ENCODE measurements around the gene PRKACA. TPM values are rescaled to one million over a fixed set of nuclear protein-coding genes. Genes with fewer than 3 reads are reported as not detected.

Gene PRKACA
- polyA plus RNA-seq, 1 experiment, result 17.9 TPM

GRCh38 chr19:14150770-14151661 is 33.5 kb upstream of the PRKACA start:
- Histone ChIP-seq H3K9me3 (ENCODE audit: control insufficient read depth, insufficient read depth, low read length) (no peaks in the 10 kb centered on the region), H3K27ac (ENCODE audit: low read depth, low read length) (no peak overlapping the region), H3K4me3 (ENCODE audit: low read depth, low read length) (no peak overlapping the region), H3K27me3 (ENCODE audit: control insufficient read depth, insufficient read depth, low read length) (no peaks in the 10 kb centered on the region)
- DNase-seq (ENCODE audit: low read depth, low spot score), result no peak
- CTCF ChIA-PET, result interaction anchor here (0.6 to 1.5 kb wide), 3 partner anchors 15 to 324 kb away, joined by 3 to 6 read pairs (median 4); partner anchors contain the start of genes ASF1B and PTGER1
- TF ChIP-seq CTCF (IDR thresholded peaks at IDR 0.05; ENCODE audit: low read depth, low read length), result no peak
- POLR2A ChIA-PET, result interaction anchor here (0.8 kb wide), 1 partner anchor 14 kb away, joined by 3 read pairs; the partner anchor contains the start of gene ASF1B

GRCh38 chr19:14150041-14150769 is 32.6 kb upstream of the PRKACA start:
- no peak for TF ChIP-seq CTCF (IDR thresholded peaks at IDR 0.05; ENCODE audit: low read depth, low read length)
- no peak overlapping the region for H3K27ac ChIP-seq (ENCODE audit: low read depth, low read length)
- H3K27me3 ChIP-seq (ENCODE audit: control insufficient read depth, insufficient read depth, low read length), result no peaks in the 10 kb centered on the region
- no peaks in the 10 kb centered on the region for H3K9me3 ChIP-seq (ENCODE audit: control insufficient read depth, insufficient read depth, low read length)
- no peak overlapping the region for H3K4me3 ChIP-seq (ENCODE audit: low read depth, low read length)
- POLR2A ChIA-PET, result interaction anchor here (0.8 kb wide), 1 partner anchor 13 kb away, joined by 3 read pairs; the partner anchor contains the start of gene ASF1B
- CTCF ChIA-PET, result interaction anchor here (0.8 to 1.5 kb wide), 2 partner anchors 14 to 198 kb away, joined by 3 to 6 read pairs; partner anchors contain the start of gene ASF1B
- no peak for DNase-seq (ENCODE audit: low read depth, low spot score)

GRCh38 chr19:14149509-14149994 is 32.0 kb upstream of the PRKACA start:
- no peak for TF ChIP-seq CTCF (IDR thresholded peaks at IDR 0.05; ENCODE audit: low read depth, low read length)
- ChIA-PET CTCF (no interaction called here), POLR2A (no interaction called here)
- H3K9me3 ChIP-seq (ENCODE audit: control insufficient read depth, insufficient read depth, low read length), result no peaks in the 10 kb centered on the region
- no peak for DNase-seq (ENCODE audit: low read depth, low spot score)
- H3K4me3 ChIP-seq (ENCODE audit: low read depth, low read length), result no peak overlapping the region
- no peaks in the 10 kb centered on the region for H3K27me3 ChIP-seq (ENCODE audit: control insufficient read depth, insufficient read depth, low read length)
- no peak overlapping the region for H3K27ac ChIP-seq (ENCODE audit: low read depth, low read length)

GRCh38 chr19:14148751-14149410 is 31.3 kb upstream of the PRKACA start:
- Histone ChIP-seq H3K4me3 (ENCODE audit: low read depth, low read length) (no peak overlapping the region), H3K27me3 (ENCODE audit: control insufficient read depth, insufficient read depth, low read length) (no peaks in the 10 kb centered on the region), H3K27ac (ENCODE audit: low read depth, low read length) (no peak overlapping the region), H3K9me3 (ENCODE audit: control insufficient read depth, insufficient read depth, low read length) (no peaks in the 10 kb centered on the region)
- ChIA-PET CTCF (interaction anchor here (0.9 to 2.3 kb wide), 5 partner anchors 12 to 331 kb away, joined by 3 to 25 read pairs (median 4); partner anchors contain the start of gene ASF1B), POLR2A (interaction anchor here (1.0 kb wide), 1 partner anchor 12 kb away, joined by 3 read pairs; the partner anchor contains the start of gene ASF1B)
- DNase-seq (ENCODE audit: low read depth, low spot score), result no peak
- no peak for TF ChIP-seq CTCF (IDR thresholded peaks at IDR 0.05; ENCODE audit: low read depth, low read length)
